Panc1 (cell line): ENCODE results near the gene TMEM235.

Source experiments
- SIN3A ChIP-seq: IDR thresholded peaks from 2 replicates; pipeline ENCODE4 v1.6.1; 2012; ENCODE audit warnings: low read depth, mild to moderate bottlenecking, low read length, moderate library complexity, borderline replicate concordance; ENCODE audit not compliant: insufficient read depth
- TF ChIP-seq, protein P1 (sequence below): fragments of 450-650 bp; IDR thresholded peaks from 2 replicates; pipeline ENCODE4 v1.5.1; 2017; ENCODE audit warnings: mild to moderate bottlenecking

DNA sequence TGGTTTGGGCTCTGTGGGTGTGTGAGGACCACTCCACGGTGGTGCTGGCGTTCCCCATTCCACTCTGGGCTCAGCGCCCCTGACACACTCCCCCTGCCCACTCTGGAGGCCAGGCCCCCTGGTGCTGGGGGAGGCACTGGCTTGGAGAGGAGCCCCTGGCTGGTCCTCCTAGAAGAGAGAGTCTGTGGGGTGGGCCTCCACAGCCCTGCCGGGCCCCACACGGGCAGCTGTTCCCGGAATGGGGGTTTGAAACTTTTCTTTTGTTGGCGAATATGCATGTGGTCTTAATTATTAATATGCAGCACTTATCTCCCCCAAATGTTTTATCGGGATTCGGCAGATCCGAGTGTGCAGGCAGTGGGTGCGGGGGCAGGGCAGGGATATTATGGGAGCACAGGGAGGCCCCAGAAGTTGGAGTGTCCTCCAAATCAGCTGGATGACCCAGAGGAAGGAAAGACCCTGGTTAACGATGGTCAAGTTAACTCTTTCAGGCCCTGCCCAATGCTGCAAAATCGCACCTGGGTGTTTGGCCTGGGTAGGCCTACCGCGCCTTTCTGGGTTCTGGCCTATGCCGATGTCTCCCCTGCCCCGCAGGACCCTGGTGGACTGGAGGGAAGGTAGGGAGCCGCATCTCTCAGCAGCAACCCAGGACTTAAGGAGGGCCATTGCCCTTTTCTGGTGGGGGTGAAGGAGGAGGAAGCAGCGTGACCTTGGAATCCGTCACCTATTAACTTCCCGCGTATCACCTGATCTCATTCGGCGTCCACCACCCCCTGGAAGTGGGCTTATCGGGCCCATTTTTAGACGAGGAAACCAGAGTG is 36.0 kb downstream of the TMEM235 start:
- TF ChIP-seq, protein P1, sequence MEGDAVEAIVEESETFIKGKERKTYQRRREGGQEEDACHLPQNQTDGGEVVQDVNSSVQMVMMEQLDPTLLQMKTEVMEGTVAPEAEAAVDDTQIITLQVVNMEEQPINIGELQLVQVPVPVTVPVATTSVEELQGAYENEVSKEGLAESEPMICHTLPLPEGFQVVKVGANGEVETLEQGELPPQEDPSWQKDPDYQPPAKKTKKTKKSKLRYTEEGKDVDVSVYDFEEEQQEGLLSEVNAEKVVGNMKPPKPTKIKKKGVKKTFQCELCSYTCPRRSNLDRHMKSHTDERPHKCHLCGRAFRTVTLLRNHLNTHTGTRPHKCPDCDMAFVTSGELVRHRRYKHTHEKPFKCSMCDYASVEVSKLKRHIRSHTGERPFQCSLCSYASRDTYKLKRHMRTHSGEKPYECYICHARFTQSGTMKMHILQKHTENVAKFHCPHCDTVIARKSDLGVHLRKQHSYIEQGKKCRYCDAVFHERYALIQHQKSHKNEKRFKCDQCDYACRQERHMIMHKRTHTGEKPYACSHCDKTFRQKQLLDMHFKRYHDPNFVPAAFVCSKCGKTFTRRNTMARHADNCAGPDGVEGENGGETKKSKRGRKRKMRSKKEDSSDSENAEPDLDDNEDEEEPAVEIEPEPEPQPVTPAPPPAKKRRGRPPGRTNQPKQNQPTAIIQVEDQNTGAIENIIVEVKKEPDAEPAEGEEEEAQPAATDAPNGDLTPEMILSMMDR, result no peak
- TF ChIP-seq SIN3A, result no peak
